NCI-H146 treated with DMSO at 0.1 percent for 48 hours (cell line): ENCODE data around the gene ZC3H14.
"Not testable (repeated sequence)": the region's sequence is repeated elsewhere in the genome, so short reads cannot be mapped to it uniquely, and the experiment has no call there.

ENCODE experiments used
- DNase-seq: peaks from one replicate; lab custom pipeline; 2025; ENCODE audit not compliant: unreplicated experiment; lab: John Stamatoyannopoulos, UW

ZC3H14 gene, protein sequence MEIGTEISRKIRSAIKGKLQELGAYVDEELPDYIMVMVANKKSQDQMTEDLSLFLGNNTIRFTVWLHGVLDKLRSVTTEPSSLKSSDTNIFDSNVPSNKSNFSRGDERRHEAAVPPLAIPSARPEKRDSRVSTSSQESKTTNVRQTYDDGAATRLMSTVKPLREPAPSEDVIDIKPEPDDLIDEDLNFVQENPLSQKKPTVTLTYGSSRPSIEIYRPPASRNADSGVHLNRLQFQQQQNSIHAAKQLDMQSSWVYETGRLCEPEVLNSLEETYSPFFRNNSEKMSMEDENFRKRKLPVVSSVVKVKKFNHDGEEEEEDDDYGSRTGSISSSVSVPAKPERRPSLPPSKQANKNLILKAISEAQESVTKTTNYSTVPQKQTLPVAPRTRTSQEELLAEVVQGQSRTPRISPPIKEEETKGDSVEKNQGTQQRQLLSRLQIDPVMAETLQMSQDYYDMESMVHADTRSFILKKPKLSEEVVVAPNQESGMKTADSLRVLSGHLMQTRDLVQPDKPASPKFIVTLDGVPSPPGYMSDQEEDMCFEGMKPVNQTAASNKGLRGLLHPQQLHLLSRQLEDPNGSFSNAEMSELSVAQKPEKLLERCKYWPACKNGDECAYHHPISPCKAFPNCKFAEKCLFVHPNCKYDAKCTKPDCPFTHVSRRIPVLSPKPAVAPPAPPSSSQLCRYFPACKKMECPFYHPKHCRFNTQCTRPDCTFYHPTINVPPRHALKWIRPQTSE

DNA sequence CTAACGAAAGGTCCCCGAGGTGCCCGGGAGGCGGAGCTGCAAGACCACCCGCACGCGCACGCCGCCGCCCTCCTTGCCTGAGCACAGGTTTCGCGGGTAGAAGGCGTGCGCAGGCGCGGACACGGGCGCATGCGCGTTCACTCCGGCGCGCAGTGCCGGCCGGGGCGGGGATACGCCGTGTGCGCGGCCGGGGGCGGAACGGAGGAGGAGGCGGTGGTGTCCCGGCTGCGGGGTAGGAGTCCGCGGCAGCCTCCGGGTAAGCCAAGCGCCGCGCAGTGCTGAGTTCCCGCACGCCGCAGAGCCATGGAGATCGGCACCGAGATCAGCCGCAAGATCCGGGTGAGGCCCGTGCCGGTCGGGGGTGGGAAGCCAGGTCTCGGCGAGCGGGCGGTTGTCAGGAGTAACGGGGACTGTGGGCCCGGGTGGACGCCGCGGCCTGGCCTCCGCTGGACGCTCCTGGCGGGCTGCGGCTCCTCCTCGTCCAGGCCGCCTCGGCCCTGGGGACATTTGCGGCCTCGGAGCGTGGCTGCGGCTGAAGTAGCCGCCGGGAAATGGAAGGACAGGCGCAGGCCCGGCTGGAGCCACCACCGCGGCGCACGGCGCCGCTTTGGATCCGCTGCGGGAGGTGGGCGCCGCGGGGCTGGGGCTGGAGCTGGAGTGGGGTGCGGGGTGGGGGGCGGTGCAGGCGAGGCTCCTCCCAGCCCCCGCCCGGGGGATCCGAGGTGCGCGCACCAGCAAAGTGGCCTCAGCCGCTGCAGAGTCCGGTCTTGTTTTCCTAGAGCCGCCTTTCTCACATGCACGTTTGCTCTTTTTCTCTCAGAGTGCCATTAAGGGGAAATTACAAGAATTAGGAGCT, at the start of gene ZC3H14:
Gene ZC3H14, plus strand, starts transcription at position 207 of the 856 bp plus-strand sequence. Its CDS starts 97 bp downstream, at position 304.
- peak; percentile 71 for DNase-seq

DNA sequence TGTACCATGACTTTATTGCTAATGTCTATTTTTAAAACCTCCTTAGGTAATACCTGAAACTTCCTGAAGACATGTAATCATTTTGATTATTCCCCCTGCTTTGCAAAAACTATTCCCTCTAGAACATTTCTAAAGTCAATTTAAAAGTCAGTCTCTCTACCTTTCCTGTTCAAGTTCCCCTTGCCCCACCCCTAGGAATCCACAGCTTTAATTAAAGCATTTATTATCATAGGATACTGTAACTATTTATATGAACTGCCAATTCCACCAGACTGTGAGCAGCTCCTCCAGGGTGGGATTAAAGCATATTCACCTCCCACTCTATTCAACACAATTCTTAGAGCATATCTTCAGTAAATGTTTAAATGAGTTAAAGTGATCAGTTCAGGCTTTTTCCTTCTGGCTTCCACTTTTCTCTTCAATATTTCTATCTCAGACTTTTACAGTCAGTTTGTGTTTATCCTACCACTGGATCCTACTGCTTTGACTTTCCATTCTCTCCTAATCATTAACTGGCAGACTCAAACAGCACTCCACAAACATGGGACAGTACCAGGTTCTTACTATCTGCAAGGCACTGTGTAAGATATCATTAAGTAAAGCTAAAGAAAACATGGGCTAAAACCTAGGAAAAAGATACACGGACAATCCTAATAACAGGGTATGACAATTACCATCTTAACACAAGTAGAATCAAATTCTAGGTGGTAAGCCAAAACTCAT, 47.2 kb upstream of the ZC3H14 start:
- DNase-seq, result no peak

DNA sequence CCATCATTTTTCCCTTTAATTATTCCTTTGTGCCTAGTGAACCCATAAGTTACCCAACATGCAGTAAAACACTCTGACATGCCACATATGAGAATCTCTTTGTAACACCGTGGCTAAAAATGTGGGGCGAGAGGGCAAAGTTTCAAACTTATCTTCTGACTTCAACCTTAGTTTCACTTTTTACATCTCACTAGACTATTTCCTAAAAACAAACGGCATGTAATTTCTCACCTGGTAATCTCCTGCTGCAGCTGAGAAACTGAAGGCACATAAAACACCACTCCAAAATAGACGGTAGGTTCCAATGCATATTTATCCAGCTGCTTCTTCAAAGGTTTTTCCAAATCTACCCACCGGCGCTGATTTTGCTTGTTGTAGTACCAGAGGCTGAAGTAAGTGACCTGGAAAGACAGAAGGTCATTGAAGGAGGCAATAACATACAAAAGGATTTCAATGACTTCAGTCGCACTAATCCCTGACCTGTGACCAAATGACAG, 45.9 kb upstream of the ZC3H14 start:
- DNase-seq, result no peak

DNA sequence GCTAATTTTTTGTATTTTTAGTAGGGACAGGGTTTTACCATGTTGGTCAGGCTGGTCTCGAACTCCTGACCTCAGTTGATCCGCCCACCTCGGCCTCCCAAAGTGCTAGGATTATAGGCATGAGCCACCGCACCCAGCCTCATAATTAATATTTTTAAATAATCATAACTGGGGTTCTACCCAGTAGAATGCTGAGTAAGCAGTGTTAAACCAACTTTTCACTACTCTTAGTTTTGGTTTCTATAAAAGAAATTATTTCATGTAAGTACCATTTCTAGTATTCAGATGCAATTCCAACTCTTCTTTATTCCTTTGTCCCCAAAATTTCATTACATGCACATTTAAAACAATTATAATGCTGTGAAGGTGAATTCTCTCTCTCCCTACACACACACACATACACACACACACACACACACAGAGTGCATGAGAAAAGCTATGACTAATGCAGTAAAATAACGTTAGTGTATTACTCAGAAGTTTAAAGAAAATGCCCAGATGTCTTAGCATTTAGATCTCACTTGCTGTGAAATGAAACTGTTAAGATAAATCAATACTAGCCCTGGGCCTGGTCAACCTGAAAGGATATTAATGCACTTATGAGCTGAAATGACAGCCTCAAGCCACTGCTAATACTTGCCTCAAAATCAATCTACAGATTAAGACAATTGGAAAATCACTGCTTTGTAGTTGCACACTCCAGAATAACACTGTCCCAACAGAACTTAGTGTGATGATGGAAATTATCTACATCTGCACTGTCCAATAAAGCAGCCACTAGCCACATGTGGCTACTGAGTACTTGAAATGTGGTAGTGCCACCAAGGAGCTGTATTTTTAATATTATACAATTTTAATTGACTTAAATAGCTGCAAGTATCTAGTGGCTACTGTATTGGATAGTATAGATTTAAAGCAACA, 44.0 kb upstream of the ZC3H14 start:
- no peak for DNase-seq

DNA sequence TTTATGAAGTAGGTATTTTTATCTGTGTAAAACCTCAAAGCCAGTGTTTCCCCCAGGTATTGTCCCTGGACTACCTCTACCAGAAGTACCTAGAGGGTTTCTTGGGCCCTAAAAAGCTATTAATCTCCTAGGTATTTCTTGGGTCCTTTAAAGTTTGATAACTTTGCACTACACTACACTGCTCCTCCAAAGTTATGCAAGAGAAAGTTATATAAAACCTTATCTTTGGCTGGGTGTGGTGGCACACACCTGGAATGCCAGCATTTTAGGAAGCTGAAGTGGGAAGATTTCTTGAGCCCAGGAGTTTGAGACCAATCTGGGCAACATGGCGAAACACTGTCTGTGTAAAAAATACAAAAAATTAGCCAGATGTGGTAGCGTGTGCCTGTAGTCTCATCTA, 42.9 kb upstream of the ZC3H14 start:
- no peak for DNase-seq

DNA sequence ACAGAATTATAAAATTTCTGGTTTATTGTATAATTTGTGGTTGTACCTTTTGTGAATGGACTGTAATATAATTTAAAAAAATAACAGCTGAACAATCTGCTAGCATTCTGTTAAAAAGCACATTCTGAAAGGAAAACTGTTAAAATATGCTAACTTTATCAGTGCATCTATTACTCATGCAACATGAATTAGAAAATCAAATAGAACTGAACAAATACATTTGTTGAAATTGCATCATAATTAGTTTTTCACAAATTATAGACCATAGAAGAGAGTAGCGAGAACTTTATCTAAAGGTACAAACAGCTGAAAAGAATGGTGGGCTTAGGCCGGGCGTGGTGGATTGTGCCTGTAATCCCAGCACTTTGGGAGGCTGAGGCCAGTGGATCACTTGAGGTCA, 41.0 kb upstream of the ZC3H14 start:
- DNase-seq, result no peak

DNA sequence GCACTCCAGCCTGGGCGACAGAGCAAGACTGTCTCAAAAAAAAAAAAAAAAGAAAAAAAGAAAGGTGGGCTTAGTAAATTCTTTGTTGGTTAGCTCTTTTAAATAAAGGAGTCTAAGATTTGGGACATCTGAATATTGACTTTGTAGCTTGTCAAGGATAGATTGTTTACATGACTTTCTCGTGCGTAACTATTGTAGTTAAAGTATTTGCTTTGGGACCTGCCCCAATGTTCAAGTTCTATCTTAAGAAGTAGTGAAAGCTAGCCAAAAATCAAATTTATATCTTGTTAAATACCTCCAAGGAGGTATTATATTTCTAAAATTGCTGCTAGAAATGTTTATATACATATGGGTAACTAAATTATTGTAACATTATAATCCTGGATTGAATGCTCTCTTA, 40.4 kb upstream of the ZC3H14 start:
- no peak for DNase-seq

DNA sequence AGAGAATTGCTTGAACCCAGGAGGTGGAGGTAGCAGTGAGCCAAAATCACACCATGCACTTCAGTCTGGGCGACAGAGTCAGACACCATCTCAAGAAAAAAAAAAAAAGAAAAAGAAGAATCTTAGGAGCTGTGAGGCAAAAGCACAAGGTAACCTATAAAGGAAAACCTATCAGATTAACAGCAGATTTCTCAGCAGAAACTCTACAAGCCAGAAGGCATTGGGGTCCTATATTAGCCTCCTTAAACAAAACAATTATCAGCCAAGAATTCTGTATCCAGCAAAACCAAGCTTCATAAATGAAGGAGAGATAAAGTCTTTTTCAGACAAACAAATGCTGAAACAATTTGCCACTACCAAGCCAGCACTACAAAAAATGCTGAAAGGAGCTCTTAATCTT, 32.9 kb upstream of the ZC3H14 start:
- DNase-seq, result not testable (repeated sequence)

DNA sequence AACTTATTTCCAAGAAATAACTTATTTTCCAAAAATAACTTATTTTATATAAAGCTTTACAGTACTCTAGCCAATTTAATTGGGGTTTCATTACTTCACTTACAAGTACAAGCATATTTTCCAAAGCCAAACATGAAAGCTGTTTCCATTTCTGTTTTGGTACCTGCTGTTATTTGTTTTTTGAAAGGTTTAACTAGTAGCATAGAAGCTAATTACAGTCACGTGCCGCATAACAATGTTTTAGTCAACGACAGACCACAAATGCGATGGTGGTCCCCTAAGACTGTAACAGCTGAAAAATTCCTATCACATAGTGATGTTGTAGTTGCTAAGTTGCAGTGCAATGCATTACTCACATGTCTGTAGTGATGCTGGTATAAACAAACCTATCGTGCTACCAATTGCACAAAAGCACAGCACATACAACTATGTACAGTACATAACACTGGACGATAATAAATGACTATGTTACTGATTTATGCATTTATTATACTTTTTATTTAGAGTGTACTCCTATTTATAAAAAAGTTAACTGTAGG, 29.7 kb upstream of the ZC3H14 start:
- no peak for DNase-seq

DNA sequence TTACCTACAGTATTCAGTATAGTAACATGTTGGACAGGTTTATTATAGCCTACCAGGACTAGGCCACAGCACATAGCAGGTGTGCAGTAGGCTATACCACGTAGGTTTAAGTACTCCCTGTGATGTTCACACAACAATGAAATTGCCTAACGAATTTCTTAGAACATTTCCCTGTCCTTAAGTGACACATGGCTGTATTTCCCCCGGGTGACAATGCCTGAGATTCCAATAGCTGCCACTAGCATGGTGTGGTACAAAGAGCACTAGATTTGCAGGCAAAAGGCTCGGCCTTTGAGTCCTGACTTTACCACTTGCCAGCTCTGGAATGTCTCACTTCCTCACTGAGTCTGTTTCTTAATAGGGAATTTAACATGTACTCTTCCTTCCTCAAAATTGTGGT, 27.7 kb upstream of the ZC3H14 start:
- DNase-seq, result no peak

DNA sequence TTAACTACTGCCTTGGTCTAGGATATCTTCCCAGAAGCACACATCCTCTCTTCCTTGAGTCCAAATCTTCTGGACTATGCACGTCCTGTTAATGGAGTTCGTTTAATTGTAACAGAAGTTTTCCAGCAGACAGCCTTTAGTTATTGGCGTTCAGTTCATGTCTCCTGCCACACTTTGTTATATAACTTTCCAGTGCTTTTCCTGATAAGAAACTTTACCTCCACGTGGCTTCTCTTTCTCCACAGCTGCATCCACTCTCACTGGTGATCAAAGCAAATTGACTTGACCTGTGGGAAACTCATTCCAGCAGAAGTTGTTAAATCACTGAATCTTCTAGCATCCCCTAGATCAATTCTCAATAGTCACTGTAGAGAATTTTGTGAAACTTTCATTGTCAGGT, 27.0 kb upstream of the ZC3H14 start:
- no peak for DNase-seq

DNA sequence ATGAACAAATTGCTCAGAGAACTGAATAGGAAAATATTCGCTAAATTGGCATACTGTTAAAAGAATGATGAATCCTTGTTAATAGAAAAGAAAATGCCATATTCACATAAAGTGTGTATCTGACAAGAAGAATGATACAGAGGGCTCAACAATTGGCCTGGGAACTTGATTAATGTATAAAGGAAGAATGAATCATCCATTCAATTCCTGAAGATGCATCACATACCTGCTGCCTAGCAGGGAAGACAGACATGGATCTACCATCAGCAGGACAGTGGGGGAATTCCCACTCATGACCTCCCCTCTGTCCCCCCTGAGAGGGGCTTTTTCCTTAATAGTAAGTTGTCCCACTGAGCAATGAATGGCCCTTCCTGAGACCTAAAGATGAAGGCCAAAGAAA, 21.5 kb upstream of the ZC3H14 start:
- DNase-seq, result no peak

DNA sequence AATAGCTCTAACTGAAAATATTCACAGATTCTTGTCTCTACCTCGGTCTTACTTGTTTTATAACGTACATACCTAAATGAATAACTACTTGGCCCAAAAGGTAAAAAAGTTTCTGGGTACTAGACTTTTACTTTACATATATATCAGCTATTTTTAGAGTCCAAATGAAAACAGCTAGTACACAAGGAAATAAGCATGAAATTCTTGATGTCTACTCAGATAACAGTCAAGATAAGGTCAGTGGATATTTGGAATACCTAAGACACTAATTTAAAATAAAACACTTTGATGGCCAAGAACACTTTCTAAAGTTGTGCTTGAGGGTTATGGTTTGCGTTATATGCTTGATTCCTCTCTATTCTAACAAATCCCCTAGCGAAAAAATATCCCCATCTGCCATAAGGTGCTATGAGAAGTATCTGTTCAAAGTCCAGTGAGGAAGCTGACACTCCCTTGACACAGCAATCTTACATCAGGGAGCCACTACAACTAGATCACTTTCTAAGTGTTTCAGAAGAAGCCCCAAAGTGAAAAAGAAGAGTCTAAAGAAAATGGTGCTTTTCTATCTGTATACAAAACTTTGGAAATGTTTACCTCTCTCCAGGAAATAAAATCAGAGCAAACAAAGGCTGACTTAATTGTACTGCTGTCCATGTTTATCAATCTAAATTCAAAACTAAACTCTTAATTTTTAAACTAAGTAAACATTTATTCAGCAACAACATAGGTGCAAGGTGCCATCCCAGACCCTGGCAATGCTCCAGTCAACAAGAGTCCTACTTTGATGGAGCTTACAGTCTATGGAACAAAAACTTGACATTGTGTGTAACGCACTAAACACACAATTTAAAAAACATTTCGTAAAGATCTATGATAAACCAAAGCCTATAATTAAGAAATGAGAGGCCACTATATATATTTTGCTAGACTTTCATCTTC, 19.7 kb upstream of the ZC3H14 start:
- DNase-seq, result no peak

DNA sequence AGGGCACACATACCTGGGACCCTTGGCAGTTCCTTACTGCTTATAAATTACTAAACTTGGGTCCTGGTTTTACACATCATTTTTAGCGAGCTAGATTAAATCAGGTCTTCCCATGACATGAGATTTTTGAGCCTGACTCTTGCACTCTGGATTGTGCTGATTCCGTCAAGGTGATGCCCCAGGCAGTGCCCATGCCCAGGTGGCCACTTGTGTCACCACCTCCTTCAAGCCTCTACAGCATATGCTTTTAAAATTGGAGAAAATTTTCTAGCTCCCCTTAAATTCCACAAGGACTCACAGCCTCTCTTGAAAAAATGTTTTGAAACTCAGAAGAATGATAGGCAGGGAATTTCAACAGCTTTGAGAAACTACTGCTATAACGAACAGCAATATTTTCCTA, 17.6 kb upstream of the ZC3H14 start:
- no peak for DNase-seq

DNA sequence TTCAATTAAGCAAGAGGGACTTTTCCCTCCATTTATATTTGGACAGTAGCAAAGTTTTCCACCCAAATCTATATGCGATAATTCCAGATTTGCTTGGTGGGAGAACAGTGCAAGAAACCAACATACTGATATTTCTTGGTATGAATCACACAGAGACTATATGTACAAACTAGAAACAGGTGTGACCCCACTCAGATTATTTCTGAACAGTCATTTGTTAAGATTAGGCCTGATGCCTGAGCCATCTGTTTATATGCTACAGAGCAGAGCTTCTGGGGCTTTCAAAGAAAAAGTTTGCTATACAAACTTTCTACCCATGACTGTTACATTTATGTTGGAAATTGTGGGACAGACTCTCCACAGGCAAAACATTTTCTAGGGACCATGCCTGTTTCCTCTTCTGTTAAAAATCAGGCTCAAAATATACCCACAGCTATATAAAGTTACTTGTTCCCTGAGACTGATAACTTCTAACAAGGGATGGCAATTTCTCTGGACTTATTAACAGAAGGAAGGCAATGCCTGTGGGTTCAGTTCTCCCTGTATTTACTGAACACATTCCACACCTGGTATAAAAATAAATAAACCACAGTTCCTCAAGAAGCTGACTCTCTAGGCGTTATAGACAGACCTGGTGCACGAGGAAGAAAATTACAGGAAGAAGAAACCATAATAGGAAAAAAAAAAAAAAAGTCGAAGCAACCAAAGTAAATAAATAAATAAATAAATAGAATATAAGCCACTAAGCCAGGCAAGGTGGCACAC, 16.0 kb upstream of the ZC3H14 start:
- no peak for DNase-seq

DNA sequence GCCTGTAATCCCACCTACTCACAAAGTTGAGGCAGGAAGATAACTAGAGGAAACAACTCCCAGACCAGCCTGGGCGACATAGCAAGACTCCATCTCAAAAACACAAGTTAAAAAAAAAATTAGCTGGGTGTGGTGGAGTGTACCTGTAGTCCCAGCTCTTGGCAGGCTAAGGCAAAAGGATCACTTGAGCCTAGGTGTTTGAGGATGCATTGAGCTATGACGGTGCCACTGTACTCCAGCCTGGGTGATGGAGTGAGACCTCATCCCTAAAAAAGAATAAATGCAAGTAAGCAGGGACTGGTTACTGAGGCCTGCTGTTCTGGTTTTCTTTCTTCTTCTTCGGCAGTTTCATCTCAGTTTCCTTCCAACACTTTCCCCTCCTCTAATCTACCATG, 15.5 kb upstream of the ZC3H14 start:
- DNase-seq, result no peak

DNA sequence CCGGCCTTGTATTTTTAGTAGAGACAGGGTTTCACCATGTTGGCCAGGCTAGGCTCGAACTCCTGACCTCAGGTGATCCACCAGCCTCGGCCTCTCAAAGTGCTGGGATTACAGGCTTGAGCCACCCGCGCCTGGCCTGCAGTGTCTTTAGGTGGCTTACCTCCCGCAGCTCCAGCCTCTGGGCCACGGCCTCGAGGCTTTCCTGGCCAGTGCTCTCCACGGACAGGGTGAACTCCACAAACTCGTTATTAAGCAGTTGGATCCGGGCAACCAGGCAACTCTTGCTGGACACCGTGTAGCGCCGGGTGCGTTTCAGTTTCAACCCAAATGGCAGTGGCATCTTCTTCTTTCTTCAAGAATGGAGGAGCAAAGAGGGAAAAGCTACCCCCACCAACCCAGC, 12.8 kb upstream of the ZC3H14 start:
- DNase-seq, result no peak
